GM12865 (cell line): ENCODE results near the gene KCNC1.

Experiments used
- DNase-seq: peaks from one replicate; pipeline ENCODE4 v3.0.0; 2010; ENCODE audit warnings: low read depth
- H3K4me3 ChIP-seq: 2 replicates; pipeline ENCODE4 v1.5.1; 2011; ENCODE audit warnings: mild to moderate bottlenecking, low read depth, low read length, control low read depth
- CTCF ChIP-seq: IDR thresholded peaks from 2 replicates; pipeline ENCODE4 v1.5.1; 2011; ENCODE audit warnings: low read length, control low read depth, low read depth, inconsistent platforms; ENCODE audit not compliant: insufficient read depth; ENCODE audit errors: missing control alignments

KCNC1 gene

GRCh38 chr11:17773674-17774073 is 39.1 kb downstream of the KCNC1 start:
- no peak for DNase-seq
- no peak overlapping the region for H3K4me3 ChIP-seq
- TF ChIP-seq CTCF, result no peak

- no peak for TF ChIP-seq CTCF
- DNase-seq, result no peak
- H3K4me3 ChIP-seq, result no peak overlapping the region
Observed at GRCh38 chr11:17774232-17775034, 39.9 kb downstream of the KCNC1 start.

- TF ChIP-seq CTCF, result no peak
- no peak overlapping the region for H3K4me3 ChIP-seq
- DNase-seq, result no peak
Observed at GRCh38 chr11:17775035-17775348, 40.4 kb downstream of the KCNC1 start.

- TF ChIP-seq CTCF, result no peak
- DNase-seq, result no peak
- H3K4me3 ChIP-seq, result no peak overlapping the region
Observed at GRCh38 chr11:17775507-17776211, 41.1 kb downstream of the KCNC1 start.

- no peak for TF ChIP-seq CTCF
- DNase-seq, result no peak
- H3K4me3 ChIP-seq, result no peak overlapping the region
Observed at GRCh38 chr11:17776212-17776875, 41.8 kb downstream of the KCNC1 start.

GRCh38 chr11:17777086-17777737 is 42.6 kb downstream of the KCNC1 start:
- TF ChIP-seq CTCF, result no peak
- DNase-seq, result no peak
- no peak overlapping the region for H3K4me3 ChIP-seq
